ENCODE results near the gene B4GALT1. TPM values are rescaled to one million over a fixed set of nuclear protein-coding genes. Genes with fewer than 3 reads are reported as not detected.

The B4GALT1 gene
- total and polyA plus RNA-seq, 2 experiments from 2014 or later, result 63.9 to 78.3 TPM

DNA sequence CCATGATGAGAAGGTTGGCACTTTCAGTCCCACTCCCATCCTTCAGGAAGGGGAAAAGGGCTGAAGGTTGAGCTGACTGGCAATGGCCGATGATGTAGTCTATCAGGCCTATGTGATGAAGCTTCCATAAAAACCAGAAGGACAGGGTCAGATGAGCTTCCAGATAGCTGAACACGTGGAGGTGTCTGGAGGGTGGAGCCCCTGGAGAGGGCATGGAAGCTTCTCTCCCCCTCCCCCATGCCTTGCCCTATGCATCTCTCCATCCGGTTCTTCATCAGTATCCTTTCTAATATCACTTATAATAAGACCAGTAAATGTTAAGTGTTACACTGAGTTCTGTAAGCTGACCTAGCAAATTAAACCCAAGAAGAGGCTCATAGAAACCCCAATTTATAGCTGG is 58.0 kb downstream of the B4GALT1 start:
- H3K27me3 ChIP-seq, result no peaks in the 10 kb centered on the region
- WGBS (ENCODE audit: low lambda C conversion rate, missing lambda C conversion rate), result 81% methylated on average over 3 of the region's 3 CpGs
- TF ChIP-seq, protein P1, sequence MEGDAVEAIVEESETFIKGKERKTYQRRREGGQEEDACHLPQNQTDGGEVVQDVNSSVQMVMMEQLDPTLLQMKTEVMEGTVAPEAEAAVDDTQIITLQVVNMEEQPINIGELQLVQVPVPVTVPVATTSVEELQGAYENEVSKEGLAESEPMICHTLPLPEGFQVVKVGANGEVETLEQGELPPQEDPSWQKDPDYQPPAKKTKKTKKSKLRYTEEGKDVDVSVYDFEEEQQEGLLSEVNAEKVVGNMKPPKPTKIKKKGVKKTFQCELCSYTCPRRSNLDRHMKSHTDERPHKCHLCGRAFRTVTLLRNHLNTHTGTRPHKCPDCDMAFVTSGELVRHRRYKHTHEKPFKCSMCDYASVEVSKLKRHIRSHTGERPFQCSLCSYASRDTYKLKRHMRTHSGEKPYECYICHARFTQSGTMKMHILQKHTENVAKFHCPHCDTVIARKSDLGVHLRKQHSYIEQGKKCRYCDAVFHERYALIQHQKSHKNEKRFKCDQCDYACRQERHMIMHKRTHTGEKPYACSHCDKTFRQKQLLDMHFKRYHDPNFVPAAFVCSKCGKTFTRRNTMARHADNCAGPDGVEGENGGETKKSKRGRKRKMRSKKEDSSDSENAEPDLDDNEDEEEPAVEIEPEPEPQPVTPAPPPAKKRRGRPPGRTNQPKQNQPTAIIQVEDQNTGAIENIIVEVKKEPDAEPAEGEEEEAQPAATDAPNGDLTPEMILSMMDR (IDR thresholded peaks at IDR 0.05; ENCODE audit: poor library complexity), result no peak
- TF ChIP-seq EZH2phosphoT487 (IDR thresholded peaks at IDR 0.05; ENCODE audit: low read depth, severe bottlenecking, unreplicated experiment) (no peak), EZH2 (IDR thresholded peaks at IDR 0.05; ENCODE audit: borderline replicate concordance) (no peak)
- H3K27ac ChIP-seq, result no peak overlapping the region
- no peaks in the 10 kb centered on the region for H3K79me2 ChIP-seq
- H3K4me3 ChIP-seq, result no peak overlapping the region
- no peaks in the 10 kb centered on the region for H3K36me3 ChIP-seq (replicated peaks; ENCODE audit: insufficient read depth, low read depth)
- no peak overlapping the region for H3K4me2 ChIP-seq
- no peak overlapping the region for H2AFZ ChIP-seq
- peaks cover 10% of the 10 kb centered on the region for H3K4me1 ChIP-seq (ENCODE audit: insufficient read depth)
- DNase-seq (ENCODE audit: low spot score), result peak; percentile 5
- H3K9me2 ChIP-seq (replicated peaks; ENCODE audit: insufficient read depth), result no peaks in the 10 kb centered on the region
- no peaks in the 10 kb centered on the region for H3K9me3 ChIP-seq (ENCODE audit: low read depth)
- H4K20me1 ChIP-seq (ENCODE audit: insufficient read depth, poor library complexity, severe bottlenecking), result no peaks in the 10 kb centered on the region

DNA sequence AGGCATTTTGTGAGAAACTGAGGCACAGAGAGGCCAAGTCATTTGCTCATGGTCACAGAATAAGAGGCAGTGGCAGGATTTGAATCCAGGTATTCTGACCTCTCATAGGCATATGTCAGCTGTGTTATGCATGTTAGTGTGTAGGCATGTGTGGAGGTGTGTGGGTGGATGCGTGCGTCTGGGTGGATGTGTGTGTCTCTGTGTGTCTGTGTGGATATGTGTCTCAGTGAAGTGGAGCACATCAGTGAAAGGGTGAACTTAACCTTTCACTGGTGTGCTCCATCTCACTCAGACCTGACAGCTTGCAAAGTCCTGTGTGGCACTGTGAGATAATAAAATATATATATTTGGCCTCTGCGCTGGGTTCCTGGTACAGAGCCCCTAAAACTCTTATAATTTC is 58.7 kb downstream of the B4GALT1 start:
- Histone ChIP-seq H3K27ac (no peak overlapping the region), H4K20me1 (ENCODE audit: insufficient read depth, poor library complexity, severe bottlenecking) (no peaks in the 10 kb centered on the region), H3K4me1 (ENCODE audit: insufficient read depth) (peaks cover 10% of the 10 kb centered on the region), H3K79me2 (no peaks in the 10 kb centered on the region), H3K36me3 (replicated peaks; ENCODE audit: insufficient read depth, low read depth) (no peaks in the 10 kb centered on the region), H2AFZ (no peak overlapping the region), H3K4me3 (no peak overlapping the region), H3K9me3 (ENCODE audit: low read depth) (no peaks in the 10 kb centered on the region), H3K9me2 (replicated peaks; ENCODE audit: insufficient read depth) (no peaks in the 10 kb centered on the region), H3K27me3 (no peaks in the 10 kb centered on the region), H3K4me2 (no peak overlapping the region)
- no peak for DNase-seq (ENCODE audit: low spot score)
- TF ChIP-seq, protein P1 (IDR thresholded peaks at IDR 0.05; ENCODE audit: poor library complexity), result no peak
- TF ChIP-seq EZH2phosphoT487 (IDR thresholded peaks at IDR 0.05; ENCODE audit: low read depth, severe bottlenecking, unreplicated experiment) (no peak), EZH2 (IDR thresholded peaks at IDR 0.05; ENCODE audit: borderline replicate concordance) (no peak)
- WGBS (ENCODE audit: low lambda C conversion rate, missing lambda C conversion rate), result 95% methylated on average over 3 of the region's 3 CpGs

DNA sequence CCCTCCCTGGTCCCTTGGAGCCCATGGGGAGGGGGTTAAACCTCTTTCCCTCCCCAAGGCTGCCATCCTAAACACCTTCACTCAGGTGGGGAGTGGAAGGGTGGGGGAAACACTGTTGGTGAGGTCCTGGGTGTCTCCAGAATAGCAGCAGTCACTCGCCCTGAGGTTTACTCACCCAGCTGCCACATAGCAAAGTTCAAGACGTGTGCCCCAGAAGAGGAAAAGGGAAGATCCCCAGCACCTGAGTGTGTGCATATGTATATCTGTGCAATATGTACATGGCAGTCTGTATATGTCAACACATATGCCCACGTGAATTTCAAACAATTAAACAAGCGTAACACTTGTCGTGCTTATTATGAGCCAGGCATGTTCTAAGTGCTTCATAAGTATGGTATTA is 59.4 kb downstream of the B4GALT1 start:
- H2AFZ ChIP-seq, result no peak overlapping the region
- WGBS (ENCODE audit: low lambda C conversion rate, missing lambda C conversion rate), result 62% methylated on average over 5 of the region's 5 CpGs
- H3K4me1 ChIP-seq (ENCODE audit: insufficient read depth), result peaks cover 10% of the 10 kb centered on the region
- no peak overlapping the region for H3K4me2 ChIP-seq
- H3K36me3 ChIP-seq (replicated peaks; ENCODE audit: insufficient read depth, low read depth), result no peaks in the 10 kb centered on the region
- no peaks in the 10 kb centered on the region for H3K9me2 ChIP-seq (replicated peaks; ENCODE audit: insufficient read depth)
- H3K4me3 ChIP-seq, result no peak overlapping the region
- TF ChIP-seq, protein P1 (IDR thresholded peaks at IDR 0.05; ENCODE audit: poor library complexity), result no peak
- TF ChIP-seq EZH2phosphoT487 (IDR thresholded peaks at IDR 0.05; ENCODE audit: low read depth, severe bottlenecking, unreplicated experiment), result no peak
- no peak for TF ChIP-seq EZH2 (IDR thresholded peaks at IDR 0.05; ENCODE audit: borderline replicate concordance)
- no peaks in the 10 kb centered on the region for H3K9me3 ChIP-seq (ENCODE audit: low read depth)
- H3K79me2 ChIP-seq, result no peaks in the 10 kb centered on the region
- peak overlapping the region; percentile 31 for H3K27ac ChIP-seq
- H3K27me3 ChIP-seq, result no peaks in the 10 kb centered on the region
- peak; percentile 2 for DNase-seq (ENCODE audit: low spot score)
- no peaks in the 10 kb centered on the region for H4K20me1 ChIP-seq (ENCODE audit: insufficient read depth, poor library complexity, severe bottlenecking)

Measured in hepatocyte (in vitro differentiated cells).